Right ventricle myocardium superior (tissue), 1 donor: ENCODE results near the gene MRPL53. TPM values are rescaled to one million over a fixed set of nuclear protein-coding genes. Genes with fewer than 3 reads are reported as not detected.

Experiments
- ATAC-seq: fragments of 200-7000 bp; cut with Tn5 transposase; one replicate; pipeline ENCODE4 v1.9.1; 2020; ENCODE audit warnings: mild to moderate bottlenecking; ENCODE audit not compliant: poor library complexity
- DNase-seq: peaks from one replicate; pipeline ENCODE4 v3.0.0-alpha.2; 2020
- intact Hi-C: fragments of 100-400 bp; cut with DNase I; formaldehyde crosslinking; loops from one replicate; pipeline ENCODE4 v1.11.2; 2022
- total RNA-seq: library from RNA; stranded (reverse); fragmentation: NEBNext Ultra II Directional; extraction: Animal tissue kit (Norgen Biotek cat#: 25700); gene quantifications from one replicate; pipeline ENCODE4 v1.2.1, GENCODE V29; 2021
- donor health status: DM: no; HTN: yes; CAD: no; lungs with severe emphysema.

MRPL53 gene
- total RNA-seq, 1 donor from 2014 or later: 159 TPM

GRCh38 chr2:74503506-74504475 is 31.3 kb upstream of the MRPL53 start:
- ATAC-seq (no peak), DNase-seq (no peak)
- intact Hi-C loops: no loop called here

- intact Hi-C loops: no loop called here
- peak; percentile 70 for ATAC-seq
- peak; percentile 91 for DNase-seq
These were observed 30.4 kb upstream of the MRPL53 start for GRCh38 chr2:74502720-74503505.

DNA sequence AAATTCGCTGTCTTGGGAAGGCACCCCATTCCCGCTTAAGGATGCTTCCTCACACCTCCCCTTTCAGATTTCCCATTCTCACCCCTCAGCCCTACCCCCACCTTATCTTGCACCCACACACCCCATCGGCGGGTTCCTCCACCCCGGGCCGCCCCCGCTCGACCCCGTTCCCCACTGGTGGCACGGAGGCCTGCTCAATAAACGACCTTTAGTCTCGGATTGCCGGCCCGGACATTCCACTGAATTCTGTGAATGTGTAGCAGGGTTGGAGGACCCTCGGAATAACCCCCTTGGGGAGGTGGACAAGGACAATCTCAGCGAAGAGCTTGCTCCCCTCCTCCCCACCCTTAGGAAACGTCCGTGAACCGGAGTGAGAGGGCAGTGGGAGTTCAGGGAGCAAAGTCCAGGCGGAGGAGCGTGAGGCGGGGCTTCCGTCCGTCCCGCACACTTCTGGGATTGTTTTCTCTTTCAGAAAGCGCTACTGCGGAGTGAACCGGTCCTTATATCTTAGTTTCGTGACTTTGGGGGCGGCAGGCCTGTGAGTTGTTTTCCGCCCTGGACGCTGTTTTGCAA is 29.8 kb upstream of the MRPL53 start:
- intact Hi-C loops: no loop called here
- DNase-seq (no peak), ATAC-seq (peak; percentile 9)

- intact Hi-C loops: loop anchor here (2.0 kb wide), 1 partner anchor 17 kb away; no protein-coding TSS in a partner anchor
- DNase-seq (no peak), ATAC-seq (no peak)
These were observed 29.0 kb upstream of the MRPL53 start for GRCh38 chr2:74501335-74502071.

- ATAC-seq (no peak), DNase-seq (no peak)
- intact Hi-C loops: loop anchor here (2.0 kb wide), 1 partner anchor 16 kb away; no protein-coding TSS in a partner anchor
These were observed 28.1 kb upstream of the MRPL53 start for GRCh38 chr2:74500578-74500946.

- ATAC-seq (no peak), DNase-seq (no peak)
- intact Hi-C loops: loop anchor here (2.0 kb wide), 1 partner anchor 15 kb away; no protein-coding TSS in a partner anchor
These were observed 27.6 kb upstream of the MRPL53 start for GRCh38 chr2:74499940-74500577.

- intact Hi-C loops: no loop called here
- no peak for DNase-seq
- no peak for ATAC-seq
These were observed 26.9 kb upstream of the MRPL53 start, which contains the start of gene LBX2 for GRCh38 chr2:74499267-74499939. LBX2 (minus strand) TSS chr2:74499603; CDS start chr2:74499537, 66 bp downstream.

DNA sequence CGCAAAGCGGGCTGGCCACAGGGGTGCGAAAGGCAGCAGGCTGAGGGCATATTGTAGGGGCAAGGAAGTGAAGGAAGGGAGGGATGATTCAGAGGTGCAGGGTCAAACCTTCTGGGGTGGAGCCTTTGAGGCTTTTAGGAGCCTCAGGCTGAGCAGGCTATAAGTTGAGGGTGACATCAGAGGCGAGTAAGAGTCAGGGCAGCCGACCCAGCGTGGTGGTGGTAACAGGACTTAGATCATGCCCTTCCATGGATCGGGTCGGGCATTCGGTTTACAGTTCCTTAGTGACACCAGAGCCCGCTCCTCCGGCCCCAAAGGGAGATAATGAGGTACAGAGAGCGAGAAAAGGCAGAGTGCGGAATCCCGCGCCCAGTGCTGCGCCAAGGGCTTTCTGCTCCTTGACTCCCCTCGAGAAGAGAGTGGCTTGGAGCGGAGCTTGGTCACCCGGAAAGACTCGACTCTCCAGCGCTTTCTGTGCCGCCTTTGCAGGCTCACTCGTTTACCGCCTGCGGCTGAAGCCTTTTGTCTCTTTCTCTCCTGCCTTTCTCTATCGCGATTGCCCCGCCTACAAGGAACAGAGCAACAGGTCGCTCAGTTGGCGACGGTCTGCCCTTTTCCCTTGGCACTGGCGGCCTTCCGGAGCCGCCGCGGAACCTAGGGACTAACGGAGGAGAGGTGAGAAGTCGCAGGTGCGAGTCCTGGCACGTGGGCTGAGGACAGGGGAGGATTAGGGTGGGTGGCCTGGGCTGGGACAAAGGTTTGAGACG is 26.2 kb upstream of the MRPL53 start:
- intact Hi-C loops: no loop called here
- no peak for ATAC-seq
- no peak for DNase-seq

- intact Hi-C loops: no loop called here
- ATAC-seq (peak; percentile 6), DNase-seq (no peak)
These were observed 25.5 kb upstream of the MRPL53 start for GRCh38 chr2:74497777-74498499.

- DNase-seq: no peak
- ATAC-seq: no peak
- intact Hi-C loops: no loop called here
These were observed 24.7 kb upstream of the MRPL53 start for GRCh38 chr2:74496997-74497776.

DNA sequence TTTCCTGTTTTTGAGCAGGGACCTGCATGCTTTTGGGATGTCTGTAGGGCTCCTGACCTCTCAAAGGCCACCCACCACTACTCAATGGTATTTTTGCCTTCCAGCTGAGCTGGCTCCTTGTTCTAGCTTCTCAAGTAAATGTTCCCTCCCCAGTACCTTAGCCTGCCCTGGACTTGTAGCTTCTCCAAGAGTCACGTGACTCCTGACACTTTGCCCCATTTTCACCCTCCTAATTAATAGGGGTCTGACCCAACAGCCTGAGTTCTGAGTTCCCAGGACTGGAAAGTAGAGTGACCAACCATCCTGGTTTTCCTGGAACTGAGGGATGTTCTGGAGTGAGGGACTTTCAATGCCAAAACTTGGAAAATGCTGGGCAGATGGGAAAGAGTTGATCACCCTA is 23.0 kb upstream of the MRPL53 start:
- intact Hi-C loops: no loop called here
- no peak for ATAC-seq
- DNase-seq: no peak

DNA sequence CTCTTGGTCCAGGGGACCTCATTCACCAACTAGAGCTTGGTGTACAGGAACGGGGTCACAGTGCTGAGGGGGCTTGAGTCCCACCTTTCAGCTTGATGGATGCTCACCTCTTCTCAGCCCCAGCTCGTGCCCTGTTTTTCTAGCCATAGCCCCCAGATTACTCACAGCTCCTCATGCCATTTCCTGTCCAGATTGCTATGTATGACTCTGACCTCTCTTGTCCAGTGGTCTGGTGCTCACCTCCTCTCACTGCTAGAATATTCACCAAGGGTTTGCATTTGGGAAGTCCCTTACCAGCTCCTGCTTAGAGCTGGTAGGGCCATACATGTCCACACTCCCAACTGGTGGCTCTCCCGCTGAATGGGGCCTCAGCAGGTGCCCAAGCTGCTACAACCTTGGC is 21.1 kb upstream of the MRPL53 start:
- ATAC-seq (no peak), DNase-seq (no peak)
- intact Hi-C loops: no loop called here

DNA sequence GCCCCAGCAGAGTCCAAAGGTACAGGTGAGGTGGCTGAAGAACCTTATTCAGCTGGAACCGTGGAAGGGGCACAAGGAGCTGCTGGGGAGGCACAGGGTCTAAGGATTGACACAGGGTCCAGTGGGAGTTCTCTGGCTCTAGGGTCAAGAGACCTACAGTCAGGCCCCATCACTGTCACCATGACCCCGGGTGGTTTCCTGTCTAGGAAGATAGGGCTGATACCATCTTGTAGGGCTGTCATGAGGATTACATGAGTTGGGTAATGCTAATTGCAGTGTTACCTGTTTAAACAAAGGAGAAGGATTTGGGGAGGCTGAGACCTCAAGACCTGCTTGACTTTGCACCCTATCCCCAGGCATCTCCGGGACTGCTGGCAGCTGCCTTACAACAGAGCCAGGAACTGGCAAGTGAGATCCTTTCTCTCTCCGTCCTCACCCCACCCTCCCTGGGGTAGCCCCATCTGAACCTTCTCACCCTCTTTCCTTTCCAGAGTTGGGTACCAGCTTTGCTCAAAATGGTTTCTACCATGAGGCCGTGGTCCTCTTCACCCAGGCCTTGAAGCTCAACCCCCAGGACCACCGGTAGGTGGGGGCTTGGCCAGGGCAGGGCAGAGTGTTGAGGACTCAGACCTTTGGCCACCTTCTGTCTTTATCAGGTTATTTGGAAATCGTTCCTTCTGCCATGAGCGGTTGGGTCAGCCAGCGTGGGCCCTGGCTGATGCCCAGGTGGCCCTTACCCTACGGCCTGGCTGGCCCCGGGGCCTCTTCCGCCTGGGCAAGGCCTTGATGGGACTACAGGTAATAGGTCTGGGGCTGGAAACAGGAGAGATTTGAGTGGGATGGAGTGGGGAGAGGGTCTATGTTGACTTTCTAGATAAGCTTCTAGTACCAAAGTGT is 19.4 kb upstream of the MRPL53 start:
- intact Hi-C loops: no loop called here

GRCh38 chr2:74489906-74490305 is 17.4 kb upstream of the MRPL53 start:
- intact Hi-C loops: no loop called here
- ATAC-seq (no peak), DNase-seq (no peak)

More for the DNA sequence above, 19.4 kb upstream of the MRPL53 start:
- DNase-seq (no peak), ATAC-seq (no peak)
